NCI-H2029 (cell line): ENCODE results near the gene SLAMF9.
A peak's percentile ranks its signal among the peaks of the same experiment; 100 is the strongest.
"Not testable (repeated sequence)": the region's sequence is repeated elsewhere in the genome, so short reads cannot be mapped to it uniquely, and the experiment has no call there.

Source experiments
- DNase-seq: peaks from one replicate; lab custom pipeline; 2025; lab: John Stamatoyannopoulos, UW

SLAMF9 gene

GRCh38 chr1:159920202-159920601 lies 33.8 kb downstream of the SLAMF9 start:
- DNase-seq, result no peak

- no peak for DNase-seq
Measured at GRCh38 chr1:159919236-159919865, 34.7 kb downstream of the SLAMF9 start.

DNA sequence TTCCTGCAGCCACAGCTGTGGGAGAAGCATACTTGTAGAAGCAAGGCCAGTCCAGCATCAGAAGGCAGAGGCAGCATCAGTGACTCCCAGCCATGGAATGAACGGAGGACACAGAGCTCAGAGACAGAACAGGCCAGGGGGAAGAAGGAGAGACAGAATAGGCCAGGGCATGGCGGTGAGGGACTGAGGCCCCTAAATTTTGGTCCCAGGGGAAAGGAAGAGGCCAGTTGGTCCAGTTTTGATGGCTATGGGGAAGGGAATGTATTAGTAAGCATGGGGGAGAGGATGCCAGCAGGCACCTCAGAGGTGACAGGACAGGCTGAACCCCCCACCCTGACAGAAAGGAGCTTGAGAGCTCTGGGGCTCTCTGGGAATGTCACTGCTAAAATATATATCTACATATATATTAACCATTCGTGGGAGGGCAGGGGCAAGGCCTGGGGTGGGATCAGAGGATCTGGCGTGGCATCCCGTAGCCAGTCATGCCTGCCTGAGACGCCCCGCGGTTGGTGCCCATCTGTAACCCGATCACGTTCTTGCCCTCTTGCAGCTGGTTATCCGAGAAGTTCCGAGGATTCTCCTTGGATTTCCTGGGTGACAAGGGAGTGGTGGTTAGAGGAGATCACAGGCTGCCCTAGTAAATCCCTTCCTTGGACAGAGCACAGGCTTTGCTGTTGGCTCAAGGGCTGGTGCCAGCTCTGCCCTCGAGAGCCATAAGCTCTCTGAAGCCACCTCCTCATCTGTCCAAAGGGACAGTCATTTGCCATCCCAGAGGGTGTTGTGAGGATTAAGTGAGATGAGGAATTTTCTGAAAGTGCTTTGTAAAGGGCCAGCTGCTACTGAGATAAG lies 35.5 kb downstream of the SLAMF9 start:
- DNase-seq, result no peak

- no peak for DNase-seq
Measured at GRCh38 chr1:159917533-159918351, 36.3 kb downstream of the SLAMF9 start.

- DNase-seq, result peak; percentile 32
Measured at GRCh38 chr1:159916242-159917051, 37.6 kb downstream of the SLAMF9 start.

DNA sequence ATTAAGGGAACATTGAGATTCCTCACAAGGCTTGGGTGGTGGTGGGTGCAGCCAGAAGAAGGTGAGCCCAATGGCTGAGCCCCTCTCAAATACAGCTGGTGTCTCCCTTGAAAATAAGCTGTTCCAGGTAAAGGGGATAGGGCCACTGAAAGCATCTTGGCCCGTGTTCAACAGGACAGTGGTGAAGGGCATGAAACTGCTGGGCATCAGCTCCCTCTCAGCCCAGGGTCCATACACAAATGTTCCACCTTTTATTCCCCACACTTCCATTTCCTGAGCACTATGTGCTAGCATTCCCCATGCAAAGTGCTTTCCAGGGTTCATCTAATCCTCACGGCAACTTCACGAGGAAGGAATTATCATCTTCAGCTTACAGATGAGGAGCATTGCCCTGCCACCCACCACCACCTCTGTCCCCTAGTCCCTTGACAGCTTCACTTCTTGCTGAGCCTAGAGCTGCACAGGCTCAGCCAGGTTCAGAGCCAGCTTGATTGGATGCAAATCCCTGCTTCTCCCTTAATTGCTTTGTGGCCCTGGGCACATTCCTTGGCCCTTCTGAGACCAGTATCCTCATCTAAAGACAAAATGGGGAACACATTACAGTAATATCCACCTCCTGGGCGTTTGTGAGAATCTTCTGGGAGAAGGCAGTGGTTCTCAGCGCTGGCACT lies 38.3 kb downstream of the SLAMF9 start:
- DNase-seq, result no peak

GRCh38 chr1:159914252-159915018 lies 39.6 kb downstream of the SLAMF9 start:
- DNase-seq, result peak; percentile 83

DNA sequence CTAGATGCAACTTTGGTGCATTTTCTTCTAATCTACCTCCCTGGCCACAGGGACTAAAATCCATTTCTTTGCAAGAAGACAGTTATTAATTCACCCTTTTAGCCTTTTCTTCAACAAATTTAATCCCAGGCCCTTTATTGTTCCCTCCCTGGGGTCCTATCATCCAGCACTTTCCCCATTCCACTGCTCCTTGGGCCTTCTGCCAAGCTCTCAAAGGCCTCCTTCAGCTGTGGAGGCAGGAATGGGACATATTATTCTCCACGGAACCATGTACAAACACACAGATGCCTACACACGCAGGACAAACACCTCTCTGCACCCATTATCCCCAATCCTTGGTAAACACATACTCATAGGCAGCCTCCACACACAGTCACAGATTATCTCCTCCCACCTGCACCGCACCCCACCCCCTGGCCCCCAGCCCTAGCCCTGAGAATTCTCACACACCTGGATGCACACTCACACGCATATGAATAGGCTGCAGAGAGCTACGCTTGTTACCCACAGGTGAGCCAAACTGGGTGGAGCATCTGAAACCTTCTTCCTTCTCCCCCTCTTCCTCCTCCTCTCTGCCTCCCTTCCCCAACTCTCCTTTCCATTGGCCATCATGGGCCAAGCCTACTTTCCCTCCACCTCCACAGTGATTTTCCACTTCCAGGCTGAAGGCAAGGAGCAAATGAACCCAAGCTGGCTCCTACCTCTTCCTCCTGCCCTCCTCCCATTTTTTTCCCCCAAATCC lies 40.4 kb downstream of the SLAMF9 start:
- peak; percentile 57 for DNase-seq

DNA sequence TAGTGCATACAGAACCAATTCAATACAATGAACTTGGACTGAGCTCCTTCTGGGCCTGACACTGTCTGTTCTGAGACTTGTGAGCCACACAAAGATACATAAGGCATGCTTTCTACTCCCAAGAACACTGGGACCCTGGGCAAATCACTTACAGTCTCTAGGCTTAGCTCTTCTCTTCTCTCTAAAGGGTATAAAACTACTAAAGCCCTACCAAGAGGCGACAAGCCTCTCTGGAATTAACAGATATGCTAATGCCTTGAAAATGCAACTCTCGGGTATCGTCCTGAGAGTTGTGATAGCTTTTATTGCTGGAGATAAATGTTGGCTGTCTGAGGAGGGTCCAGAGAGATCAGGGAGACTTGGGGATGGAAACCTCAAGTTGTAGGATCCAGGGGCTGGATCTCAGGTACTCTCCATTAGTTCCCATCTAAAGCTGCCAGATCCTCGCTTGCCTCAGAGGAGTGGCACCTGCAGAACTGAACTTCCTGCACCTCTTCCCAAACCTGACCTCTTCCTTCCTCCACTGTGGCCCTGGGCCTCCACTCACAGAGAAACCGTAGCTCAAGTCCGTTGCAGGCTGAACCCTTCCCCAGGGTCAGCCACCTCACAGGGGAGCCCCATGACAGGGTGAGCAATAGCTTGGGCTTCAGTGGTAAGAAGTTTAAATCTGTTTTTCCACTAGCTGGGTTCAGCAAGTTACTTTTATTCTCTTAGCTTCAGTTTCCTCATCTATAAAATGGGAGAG lies 42.5 kb downstream of the SLAMF9 start:
- no peak for DNase-seq

GRCh38 chr1:159908031-159908940 lies 45.8 kb downstream of the SLAMF9 start:
- no peak for DNase-seq

DNA sequence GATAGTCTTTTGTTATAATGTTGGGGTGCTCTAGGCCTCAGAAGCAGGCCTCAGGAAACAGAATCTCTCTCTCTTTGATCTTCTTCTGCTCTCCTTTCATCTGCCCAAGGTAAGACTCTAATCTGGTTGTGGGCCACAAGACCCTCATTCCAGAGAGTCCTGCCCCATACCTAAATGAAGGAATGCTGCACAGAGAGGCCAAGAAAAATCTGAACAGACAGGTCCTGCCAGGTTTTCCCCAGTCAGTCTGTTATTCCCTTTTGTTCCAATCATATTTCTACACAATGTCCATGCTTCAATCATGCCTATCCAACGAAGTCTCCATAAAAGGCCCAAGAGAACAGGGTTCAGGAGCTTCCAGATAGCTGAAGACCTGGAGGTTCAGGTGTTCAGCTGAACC lies 47.1 kb downstream of the SLAMF9 start:
- DNase-seq, result no peak

- not testable (repeated sequence) for DNase-seq
Measured at GRCh38 chr1:159904036-159904435, 50.0 kb downstream of the SLAMF9 start.

GRCh38 chr1:159902541-159902940 lies 51.5 kb downstream of the SLAMF9 start:
- no peak for DNase-seq
